Liver (tissue), 3 donors: ENCODE data around the gene KANK4.

Source experiments
- EGR1 ChIP-seq, 2 donors: IDR thresholded peaks; 2 replicates each; pipeline ENCODE4 v1.6.1; 2016 to 2018; ENCODE audit warnings: antibody characterized with exemption in 2 of 2, low read depth in 2 of 2
- FOXA1 ChIP-seq: IDR thresholded peaks from 2 replicates; pipeline ENCODE4 v1.6.1; 2016; ENCODE audit warnings: antibody characterized with exemption
- GABPA ChIP-seq, 2 donors: IDR thresholded peaks in 1 of 2; conservative IDR thresholded peaks in 1 of 2; 2 replicates each; pipeline ENCODE4 v1.6.1; 2016; ENCODE audit warnings: antibody characterized with exemption in 2 of 2, mild to moderate bottlenecking in 1 of 2, moderate library complexity in 1 of 2
- HNF4A ChIP-seq, 2 donors: conservative IDR thresholded peaks; 2 replicates each; pipeline ENCODE4 v1.6.1; 2016; ENCODE audit warnings: antibody characterized with exemption in 2 of 2, mild to moderate bottlenecking in 2 of 2
- NR2F2 ChIP-seq: IDR thresholded peaks from 2 replicates; pipeline ENCODE4 v1.6.1; 2016; ENCODE audit warnings: antibody characterized with exemption
- RAD21 ChIP-seq, 2 donors: IDR thresholded peaks; 2 replicates each; pipeline ENCODE4 v1.6.1; 2016; ENCODE audit warnings: antibody characterized with exemption in 2 of 2, mild to moderate bottlenecking in 2 of 2
- RXRA ChIP-seq, 2 donors: IDR thresholded peaks; 2 replicates each; pipeline ENCODE4 v1.6.1; 2017 to 2018; ENCODE audit warnings: antibody characterized with exemption in 2 of 2, mild to moderate bottlenecking in 1 of 2
- SP1 ChIP-seq: IDR thresholded peaks from 2 replicates; pipeline ENCODE4 v1.6.1; 2018; ENCODE audit warnings: antibody characterized with exemption, mild to moderate bottlenecking
- TF ChIP-seq, protein P1 (sequence below): fragments of 150-350 bp; IDR thresholded peaks from 2 replicates; pipeline ENCODE4 v1.5.1; 2017; ENCODE audit warnings: improper control_type of control experiment, low read depth, low read length; ENCODE audit not compliant: missing input control
- TF ChIP-seq, protein P2 (sequence below): IDR thresholded peaks from 2 replicates; pipeline ENCODE4 v1.6.1; 2016; ENCODE audit warnings: antibody characterized with exemption
- TF ChIP-seq, protein P3 (sequence below): IDR thresholded peaks from 2 replicates; pipeline ENCODE4 v1.6.1; 2016; ENCODE audit warnings: antibody characterized with exemption
- TF ChIP-seq, protein P4 (sequence below): IDR thresholded peaks from 2 replicates; pipeline ENCODE4 v1.6.1; 2016; ENCODE audit warnings: antibody characterized with exemption, mild to moderate bottlenecking
- donor health status: healthy.
- donor health status: healthy.

DNA sequence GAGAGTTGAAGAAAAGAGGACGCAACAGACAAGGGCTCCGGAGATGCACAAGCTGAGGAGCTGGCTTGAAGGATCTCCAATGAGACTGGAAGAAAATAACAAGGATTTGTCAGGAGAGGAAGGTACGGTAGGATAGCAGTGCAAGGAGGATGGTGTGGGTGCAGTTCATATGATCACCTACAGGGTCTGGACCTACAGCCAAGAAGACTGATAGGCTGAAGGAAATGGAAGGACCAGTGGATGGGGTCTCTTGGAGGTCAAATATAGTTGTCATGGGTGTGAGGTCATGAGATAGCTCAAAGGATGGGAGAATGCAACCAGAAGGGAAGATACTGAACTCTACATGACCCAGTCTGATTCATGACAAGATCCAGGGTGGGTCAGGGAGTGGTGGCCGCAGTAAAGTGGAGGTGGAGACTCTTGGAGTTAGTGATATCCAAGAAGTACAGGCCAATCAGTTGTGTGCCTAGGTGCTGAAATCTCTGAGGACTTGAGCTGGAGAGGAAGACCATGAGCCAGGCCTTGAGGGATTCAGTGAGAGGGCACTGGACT is 15.3 kb upstream of the KANK4 start:
- TF ChIP-seq, protein P1, sequence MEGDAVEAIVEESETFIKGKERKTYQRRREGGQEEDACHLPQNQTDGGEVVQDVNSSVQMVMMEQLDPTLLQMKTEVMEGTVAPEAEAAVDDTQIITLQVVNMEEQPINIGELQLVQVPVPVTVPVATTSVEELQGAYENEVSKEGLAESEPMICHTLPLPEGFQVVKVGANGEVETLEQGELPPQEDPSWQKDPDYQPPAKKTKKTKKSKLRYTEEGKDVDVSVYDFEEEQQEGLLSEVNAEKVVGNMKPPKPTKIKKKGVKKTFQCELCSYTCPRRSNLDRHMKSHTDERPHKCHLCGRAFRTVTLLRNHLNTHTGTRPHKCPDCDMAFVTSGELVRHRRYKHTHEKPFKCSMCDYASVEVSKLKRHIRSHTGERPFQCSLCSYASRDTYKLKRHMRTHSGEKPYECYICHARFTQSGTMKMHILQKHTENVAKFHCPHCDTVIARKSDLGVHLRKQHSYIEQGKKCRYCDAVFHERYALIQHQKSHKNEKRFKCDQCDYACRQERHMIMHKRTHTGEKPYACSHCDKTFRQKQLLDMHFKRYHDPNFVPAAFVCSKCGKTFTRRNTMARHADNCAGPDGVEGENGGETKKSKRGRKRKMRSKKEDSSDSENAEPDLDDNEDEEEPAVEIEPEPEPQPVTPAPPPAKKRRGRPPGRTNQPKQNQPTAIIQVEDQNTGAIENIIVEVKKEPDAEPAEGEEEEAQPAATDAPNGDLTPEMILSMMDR = no peak
- TF ChIP-seq HNF4A (conservative IDR thresholded peaks at IDR 0.05) = no peak
- no peak for TF ChIP-seq GABPA (IDR thresholded peaks at IDR 0.05 in 1 of 2, conservative IDR thresholded peaks at IDR 0.05 in 1 of 2)
- TF ChIP-seq NR2F2 = no peak
- TF ChIP-seq FOXA1 = no peak
- no peak for TF ChIP-seq EGR1 (IDR thresholded peaks at IDR 0.05; ENCODE audit: low read depth in 2 of 2)
- no peak for TF ChIP-seq RXRA (IDR thresholded peaks at IDR 0.05)
- TF ChIP-seq, protein P2, sequence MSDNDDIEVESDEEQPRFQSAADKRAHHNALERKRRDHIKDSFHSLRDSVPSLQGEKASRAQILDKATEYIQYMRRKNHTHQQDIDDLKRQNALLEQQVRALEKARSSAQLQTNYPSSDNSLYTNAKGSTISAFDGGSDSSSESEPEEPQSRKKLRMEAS = no peak
- no peak for TF ChIP-seq SP1
- TF ChIP-seq, protein P3, sequence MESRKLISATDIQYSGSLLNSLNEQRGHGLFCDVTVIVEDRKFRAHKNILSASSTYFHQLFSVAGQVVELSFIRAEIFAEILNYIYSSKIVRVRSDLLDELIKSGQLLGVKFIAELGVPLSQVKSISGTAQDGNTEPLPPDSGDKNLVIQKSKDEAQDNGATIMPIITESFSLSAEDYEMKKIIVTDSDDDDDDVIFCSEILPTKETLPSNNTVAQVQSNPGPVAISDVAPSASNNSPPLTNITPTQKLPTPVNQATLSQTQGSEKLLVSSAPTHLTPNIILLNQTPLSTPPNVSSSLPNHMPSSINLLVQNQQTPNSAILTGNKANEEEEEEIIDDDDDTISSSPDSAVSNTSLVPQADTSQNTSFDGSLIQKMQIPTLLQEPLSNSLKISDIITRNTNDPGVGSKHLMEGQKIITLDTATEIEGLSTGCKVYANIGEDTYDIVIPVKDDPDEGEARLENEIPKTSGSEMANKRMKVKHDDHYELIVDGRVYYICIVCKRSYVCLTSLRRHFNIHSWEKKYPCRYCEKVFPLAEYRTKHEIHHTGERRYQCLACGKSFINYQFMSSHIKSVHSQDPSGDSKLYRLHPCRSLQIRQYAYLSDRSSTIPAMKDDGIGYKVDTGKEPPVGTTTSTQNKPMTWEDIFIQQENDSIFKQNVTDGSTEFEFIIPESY = no peak
- TF ChIP-seq, protein P4, sequence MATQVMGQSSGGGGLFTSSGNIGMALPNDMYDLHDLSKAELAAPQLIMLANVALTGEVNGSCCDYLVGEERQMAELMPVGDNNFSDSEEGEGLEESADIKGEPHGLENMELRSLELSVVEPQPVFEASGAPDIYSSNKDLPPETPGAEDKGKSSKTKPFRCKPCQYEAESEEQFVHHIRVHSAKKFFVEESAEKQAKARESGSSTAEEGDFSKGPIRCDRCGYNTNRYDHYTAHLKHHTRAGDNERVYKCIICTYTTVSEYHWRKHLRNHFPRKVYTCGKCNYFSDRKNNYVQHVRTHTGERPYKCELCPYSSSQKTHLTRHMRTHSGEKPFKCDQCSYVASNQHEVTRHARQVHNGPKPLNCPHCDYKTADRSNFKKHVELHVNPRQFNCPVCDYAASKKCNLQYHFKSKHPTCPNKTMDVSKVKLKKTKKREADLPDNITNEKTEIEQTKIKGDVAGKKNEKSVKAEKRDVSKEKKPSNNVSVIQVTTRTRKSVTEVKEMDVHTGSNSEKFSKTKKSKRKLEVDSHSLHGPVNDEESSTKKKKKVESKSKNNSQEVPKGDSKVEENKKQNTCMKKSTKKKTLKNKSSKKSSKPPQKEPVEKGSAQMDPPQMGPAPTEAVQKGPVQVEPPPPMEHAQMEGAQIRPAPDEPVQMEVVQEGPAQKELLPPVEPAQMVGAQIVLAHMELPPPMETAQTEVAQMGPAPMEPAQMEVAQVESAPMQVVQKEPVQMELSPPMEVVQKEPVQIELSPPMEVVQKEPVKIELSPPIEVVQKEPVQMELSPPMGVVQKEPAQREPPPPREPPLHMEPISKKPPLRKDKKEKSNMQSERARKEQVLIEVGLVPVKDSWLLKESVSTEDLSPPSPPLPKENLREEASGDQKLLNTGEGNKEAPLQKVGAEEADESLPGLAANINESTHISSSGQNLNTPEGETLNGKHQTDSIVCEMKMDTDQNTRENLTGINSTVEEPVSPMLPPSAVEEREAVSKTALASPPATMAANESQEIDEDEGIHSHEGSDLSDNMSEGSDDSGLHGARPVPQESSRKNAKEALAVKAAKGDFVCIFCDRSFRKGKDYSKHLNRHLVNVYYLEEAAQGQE = no peak
- no peak for TF ChIP-seq RAD21 (IDR thresholded peaks at IDR 0.05)
